EH (cell line): ENCODE data around the gene SNX9.
"Not testable (repeated sequence)": the region's sequence is repeated elsewhere in the genome, so short reads cannot be mapped to it uniquely, and the experiment has no call there.

Source experiments
- DNase-seq: peaks from one replicate; pipeline ENCODE4 v3.0.0-alpha.2; 2015; ENCODE audit warnings: low read depth

Gene SNX9

GRCh38 chr6:157831424-157832249 is 8.6 kb downstream of the SNX9 start:
- no peak for DNase-seq

DNA sequence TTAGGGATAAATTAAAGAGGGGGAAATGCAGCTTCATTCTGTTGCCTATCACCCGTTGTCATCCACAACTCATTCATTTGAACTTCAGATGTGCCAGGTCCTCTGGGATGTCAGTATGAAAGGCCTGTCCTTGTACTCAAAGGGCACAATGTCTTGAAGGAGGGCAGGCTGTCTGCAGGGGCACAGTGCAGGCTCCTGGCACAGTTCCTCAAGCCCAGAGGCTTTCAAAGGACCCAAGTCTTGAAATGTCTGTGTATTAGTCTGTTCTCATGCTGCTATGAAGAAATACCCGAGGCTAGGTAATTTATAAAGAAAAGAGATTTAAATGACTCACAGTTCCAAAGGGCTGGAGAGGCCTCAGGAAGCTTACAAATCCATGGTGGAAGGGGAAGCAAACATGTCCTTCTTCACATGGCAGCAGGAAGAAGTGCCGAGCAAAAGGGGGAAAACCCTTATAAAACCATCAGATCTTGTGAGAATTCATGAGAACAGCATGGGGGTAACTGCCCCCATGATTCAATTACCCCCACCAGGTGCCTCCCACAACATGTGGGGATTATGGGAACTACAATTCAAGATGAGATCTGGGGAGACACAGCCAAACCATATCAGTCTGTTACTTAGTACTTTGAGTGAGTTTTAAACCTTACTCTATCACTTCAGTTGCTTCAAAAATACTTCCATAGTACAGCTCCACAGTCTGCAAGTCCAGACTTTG is 9.4 kb downstream of the SNX9 start:
- peak; percentile 52 for DNase-seq

- no peak for DNase-seq
These were observed 11.5 kb downstream of the SNX9 start for GRCh38 chr6:157834549-157834948.

- DNase-seq: peak; percentile 21
These were observed 15.8 kb downstream of the SNX9 start for GRCh38 chr6:157838718-157839430.

- DNase-seq: no peak
These were observed 16.6 kb downstream of the SNX9 start for GRCh38 chr6:157839606-157840005.

- no peak for DNase-seq
These were observed 17.2 kb downstream of the SNX9 start for GRCh38 chr6:157840261-157840660.

GRCh38 chr6:157840776-157841175 is 17.7 kb downstream of the SNX9 start:
- DNase-seq: peak; percentile 77

DNA sequence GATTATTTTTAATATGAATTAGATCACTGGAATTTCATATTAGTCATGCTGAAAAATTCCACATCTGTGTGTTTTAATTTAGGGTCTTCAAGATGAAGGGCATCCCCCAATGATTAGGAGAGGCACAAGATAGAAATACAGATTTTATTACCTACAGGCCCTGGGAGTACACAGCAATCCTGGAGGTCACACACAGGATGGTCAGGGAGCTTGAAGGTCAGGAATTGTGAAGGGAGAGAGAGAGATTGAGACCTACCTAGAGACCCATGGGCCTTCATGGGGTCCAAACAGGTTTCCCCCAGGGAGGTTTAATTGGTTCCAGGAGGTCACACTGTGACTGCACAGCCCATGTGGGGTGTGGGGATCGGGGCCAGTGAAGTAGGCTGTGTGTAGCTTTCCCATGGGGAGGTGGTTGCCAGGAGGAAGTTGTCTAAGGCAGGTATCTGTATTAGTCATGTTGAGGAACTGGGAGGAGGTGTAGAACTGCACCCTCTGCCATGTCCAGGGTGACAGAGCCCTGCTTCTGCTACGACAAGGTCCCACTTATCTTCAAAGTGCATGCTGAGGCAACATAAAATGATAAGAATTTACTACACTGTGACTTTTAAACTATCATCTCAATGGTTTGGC is 18.3 kb downstream of the SNX9 start:
- DNase-seq: peak; percentile 22

DNA sequence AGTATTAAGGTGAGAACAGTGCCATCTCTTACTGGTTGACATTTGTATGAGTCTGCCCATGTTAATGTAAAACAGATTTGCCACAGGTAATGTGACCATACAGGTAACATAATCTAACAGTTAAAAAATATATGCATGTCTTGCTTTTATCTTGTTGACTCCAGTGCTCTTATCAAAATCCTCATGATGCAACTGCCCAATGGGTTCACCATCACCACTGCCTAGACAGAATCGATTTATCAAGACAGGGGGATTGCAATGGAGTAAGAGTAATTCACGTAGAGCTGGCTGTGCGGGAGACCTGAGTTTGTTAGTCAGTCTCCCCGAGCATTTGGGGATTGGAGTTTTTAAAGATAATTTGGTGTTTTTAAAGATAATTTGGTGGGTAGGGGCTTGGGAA is 19.2 kb downstream of the SNX9 start:
- no peak for DNase-seq

GRCh38 chr6:157844196-157844595 is 21.1 kb downstream of the SNX9 start:
- DNase-seq: not testable (repeated sequence)

DNA sequence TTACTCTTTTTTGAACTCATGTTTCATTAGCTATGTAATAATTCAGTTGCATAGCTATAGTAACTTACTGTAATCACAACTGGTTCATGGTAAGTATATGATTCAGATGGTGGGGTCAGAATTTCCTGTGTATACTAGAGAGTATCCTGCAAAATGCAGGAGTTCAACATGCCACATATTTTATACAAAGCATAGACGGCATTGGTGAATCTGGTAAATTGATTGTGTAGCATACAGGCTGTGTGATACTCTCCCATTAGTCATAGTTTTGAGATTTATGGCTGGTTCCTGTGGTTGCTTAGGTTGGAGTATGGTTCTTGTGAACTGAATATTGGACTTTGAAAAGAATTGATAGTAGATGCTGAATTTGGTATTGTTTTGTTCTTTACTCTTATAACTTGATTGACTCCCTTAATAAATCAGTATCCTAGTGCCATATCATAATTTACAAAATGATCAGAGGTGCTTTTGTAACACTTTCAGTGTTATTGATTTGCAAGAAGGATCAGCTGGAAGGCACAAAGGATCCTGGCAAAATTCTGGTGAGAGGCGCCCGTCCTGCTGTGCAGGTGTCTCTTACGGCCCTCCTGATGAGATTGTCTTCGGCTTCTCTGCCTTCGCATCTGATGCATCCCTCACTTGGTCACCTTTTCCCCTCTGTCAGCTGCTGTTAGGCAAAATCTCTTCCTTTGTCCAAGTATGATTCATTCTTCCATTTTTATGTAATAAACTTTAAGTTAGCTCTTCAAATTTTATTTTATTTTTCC is 22.6 kb downstream of the SNX9 start:
- peak; percentile 40 for DNase-seq

DNA sequence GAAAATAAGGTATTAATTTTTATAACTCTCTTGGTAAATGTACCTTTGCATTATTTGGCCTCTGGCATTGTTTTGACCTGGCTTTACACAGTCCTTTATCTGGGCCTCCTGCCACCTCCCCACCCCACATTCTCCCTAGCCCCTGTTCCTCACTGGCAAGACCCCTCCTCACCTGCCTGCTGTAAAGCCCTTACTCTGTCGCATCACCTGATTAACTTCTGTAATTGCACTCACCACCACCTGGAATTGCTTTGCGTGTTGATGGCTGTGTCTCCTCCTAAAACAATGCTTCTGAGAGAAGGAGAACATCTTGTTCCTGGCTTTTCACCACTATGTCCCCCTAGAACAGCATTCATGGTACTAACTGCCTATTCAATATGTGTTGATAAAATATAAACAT is 24.8 kb downstream of the SNX9 start:
- DNase-seq: no peak

DNA sequence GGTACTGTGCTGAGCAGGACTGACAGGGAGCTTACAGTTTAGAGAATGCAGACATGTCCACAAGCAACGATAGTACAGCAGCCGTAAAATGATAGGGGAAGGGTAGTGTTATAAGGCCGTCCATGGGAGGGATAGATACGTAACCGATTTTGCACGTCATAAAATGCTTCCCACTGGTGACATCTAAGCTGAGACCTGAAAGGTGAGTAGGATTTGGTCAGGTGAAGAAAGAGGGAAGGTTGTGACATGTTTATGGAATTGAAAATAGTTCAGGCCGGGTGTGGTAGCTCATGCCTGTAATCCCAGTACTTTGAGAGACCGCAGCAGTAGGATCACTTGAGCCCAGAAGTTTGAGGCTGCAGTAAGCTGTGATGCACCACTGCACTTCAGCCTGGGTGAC is 25.6 kb downstream of the SNX9 start:
- DNase-seq: no peak

- DNase-seq: peak; percentile 25
These were observed 26.4 kb downstream of the SNX9 start for GRCh38 chr6:157849288-157850017.

- no peak for DNase-seq
These were observed 27.0 kb downstream of the SNX9 start for GRCh38 chr6:157850030-157850429.

DNA sequence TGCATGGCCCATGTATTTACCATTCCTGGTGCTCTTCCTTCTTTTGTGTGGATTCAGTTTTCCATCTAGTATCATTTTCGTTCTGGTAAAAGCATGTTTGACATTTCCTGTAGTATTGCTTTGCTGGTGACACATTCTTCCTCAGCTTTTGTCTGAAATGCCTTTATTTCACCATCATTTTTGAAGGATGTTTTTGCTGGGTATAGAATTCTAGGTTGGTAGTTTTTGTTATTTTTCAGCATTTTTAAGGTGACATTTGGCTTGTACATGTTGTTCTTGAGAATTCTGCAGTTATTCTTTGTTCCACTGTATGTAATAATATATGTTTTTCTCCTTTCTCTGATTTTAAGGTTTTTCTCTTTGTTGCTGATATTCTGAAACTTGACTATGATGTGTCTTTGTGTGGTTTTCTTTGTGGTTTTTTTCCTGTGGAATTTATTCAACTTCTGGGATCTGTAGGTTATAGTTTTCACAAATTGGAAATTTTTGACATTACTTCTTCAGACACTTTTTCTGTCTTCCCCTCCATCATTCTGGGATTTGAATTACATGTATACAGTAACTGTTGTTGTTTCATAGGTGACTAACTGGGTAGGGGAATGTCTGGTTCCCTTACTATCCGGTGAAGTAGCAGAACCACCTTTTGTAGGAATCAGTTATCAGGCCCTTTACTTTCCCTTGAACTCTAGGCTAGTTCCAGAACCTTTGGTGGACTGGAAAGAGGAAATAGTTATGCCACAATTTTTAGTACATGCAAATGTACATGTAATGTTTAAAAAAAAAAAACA is 30.2 kb downstream of the SNX9 start:
- no peak for DNase-seq

DNA sequence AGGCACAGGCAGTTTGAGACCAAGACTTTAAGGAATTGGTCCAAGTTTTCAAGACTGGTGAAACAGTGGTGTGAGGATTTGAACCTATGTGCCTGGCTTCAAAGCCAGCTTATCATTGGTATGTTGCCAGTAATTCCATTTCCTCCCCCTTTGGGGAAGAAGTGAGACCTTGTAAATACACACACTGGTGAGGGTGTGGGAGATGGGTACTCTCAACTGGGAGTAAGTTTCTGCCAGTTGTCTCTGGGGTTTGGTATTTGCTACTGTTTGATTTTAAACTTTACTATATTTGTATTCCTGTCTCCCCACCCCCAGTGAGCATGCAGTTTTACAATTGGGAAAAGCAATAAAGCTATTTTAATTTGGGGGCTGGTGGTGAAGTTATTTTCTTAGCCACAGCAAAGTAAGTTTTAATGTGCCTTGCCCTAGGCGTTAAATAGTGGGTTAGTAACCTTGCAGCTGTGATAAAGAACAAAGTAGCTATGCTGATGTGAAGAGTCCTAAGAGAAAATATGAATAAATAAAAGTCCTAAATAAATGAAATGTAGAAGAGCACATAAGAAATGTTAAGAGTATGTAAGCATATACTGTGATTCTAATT is 31.0 kb downstream of the SNX9 start:
- DNase-seq: no peak

DNA sequence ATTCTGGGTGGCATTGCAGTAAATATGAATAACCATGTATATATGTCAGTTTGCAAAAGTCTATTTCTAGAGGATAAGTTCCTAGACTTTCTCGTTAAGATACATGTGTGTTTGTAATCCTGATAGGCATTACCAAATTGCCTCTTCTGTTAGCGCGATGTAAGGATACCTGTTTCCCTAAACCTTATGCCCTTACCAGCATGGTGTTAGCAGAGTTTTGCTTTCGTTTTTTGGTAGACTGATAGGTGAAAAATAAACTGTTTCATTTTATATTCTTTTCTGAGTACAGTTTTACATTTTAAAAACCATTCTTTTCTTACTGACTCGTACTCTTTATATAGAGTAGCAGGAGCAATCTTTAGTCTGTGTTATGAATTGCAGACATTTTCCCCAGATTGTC is 32.3 kb downstream of the SNX9 start:
- DNase-seq: no peak

DNA sequence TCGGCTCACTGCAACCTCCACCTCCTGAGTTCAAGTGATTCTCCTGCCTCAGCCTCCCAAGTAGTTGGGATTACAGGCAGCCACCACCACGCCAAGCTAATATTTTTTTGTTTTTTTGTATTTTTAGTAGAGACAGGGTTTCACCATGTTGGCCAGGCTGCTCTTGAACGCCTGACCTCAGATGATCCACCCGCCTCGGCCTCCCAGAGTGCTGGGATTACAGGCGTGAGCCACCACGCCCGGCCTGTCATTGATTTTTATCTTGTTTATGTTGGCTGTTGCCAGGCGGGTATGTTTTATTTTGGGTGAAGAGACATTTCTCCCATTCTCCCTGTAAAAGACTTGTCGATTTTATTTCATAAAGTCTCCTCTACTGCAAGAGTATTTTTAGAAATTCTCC is 32.8 kb downstream of the SNX9 start:
- DNase-seq: peak; percentile 36

DNA sequence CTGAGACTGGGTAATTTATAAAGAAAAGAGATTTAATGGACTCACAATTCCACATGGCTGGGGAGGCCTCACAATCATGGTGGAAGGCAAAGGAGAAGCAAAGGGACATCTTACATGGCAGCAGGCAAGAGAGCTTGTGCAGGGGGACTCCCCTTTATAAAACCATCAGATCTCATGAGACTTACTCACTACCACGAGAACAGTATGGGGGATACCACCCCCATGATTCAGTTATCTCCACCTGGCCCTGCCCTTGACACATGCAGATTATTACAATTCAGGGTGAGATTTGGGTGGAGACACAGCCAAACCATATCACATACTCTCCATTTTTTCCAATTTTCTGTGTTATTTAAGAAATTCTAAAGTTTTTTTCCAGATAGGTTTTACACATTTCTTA is 35.6 kb downstream of the SNX9 start:
- not testable (repeated sequence) for DNase-seq
